Pancreas (tissue), 10 donors: Measurements from ENCODE around the gene FGF22. TPM values are rescaled to one million over a fixed set of nuclear protein-coding genes. Genes with fewer than 3 reads are reported as not detected.
"Not testable (repeated sequence)": the region's sequence is repeated elsewhere in the genome, so short reads cannot be mapped to it uniquely, and the experiment has no call there.

Source experiments
- ATAC-seq, 4 donors: fragments of 200-7000 bp; cut with Tn5 transposase; one replicate each; pipeline versions ENCODE4 v1.8.0 to v1.9.1; 2020; ENCODE audit warnings: mild to moderate bottlenecking in 4 of 4, moderate library complexity in 4 of 4
- DNase-seq, 6 donors: peaks; one replicate each; pipeline ENCODE4 v3.0.0-alpha.2; 2020
- FAIRE-seq: peaks from 2 replicates; lab custom pipeline; 2012; peaks lifted over from hg19 to GRCh38; lab: Jason Lieb, UNC
- H3K27ac ChIP-seq, 4 donors: fragments of 200-600 bp; sonication (generic); 1 replicate in 3 of 4; 2 replicates in 1 of 4; pipeline versions ENCODE4 v1.5.0 to v1.8.0; 2020
- H3K27me3 ChIP-seq, 4 donors: fragments of 200-600 bp; one replicate each; pipeline ENCODE4 v1.8.0; 2021
- H3K36me3 ChIP-seq, 3 donors: fragments of 200-600 bp; sonication (generic) in 1 of 3; one replicate each; pipeline versions ENCODE4 v1.5.0 to v1.8.0; 2020 to 2021
- H3K4me1 ChIP-seq, 3 donors: fragments of 200-600 bp; one replicate each; pipeline ENCODE4 v1.8.0; 2021
- H3K4me3 ChIP-seq, 4 donors: fragments of 200-600 bp; sonication (generic) in 2 of 4; one replicate each; pipeline versions ENCODE4 v1.5.0 to v1.8.0; 2020 to 2021
- H3K9me3 ChIP-seq, 4 donors: fragments of 200-600 bp; one replicate each; pipeline ENCODE4 v1.8.0; 2021
- WGBS, 2 donors: extraction: QIAGEN DNeasy Blood & Tissue Kit; methylation state at CpG; one replicate each; pipeline ENCODE4 v1.1.7; 2013; 5-methylcytosine and 5-hydroxymethylcytosine counted together
- intact Hi-C, 3 donors: fragments of 100-400 bp; cut with DNase I; formaldehyde crosslinking; loops; one replicate each; pipeline versions ENCODE4 v1.11.1 to v1.14.2; 2022
- polyA plus RNA-seq, 2 donors: library from polyadenylated mRNA; stranded (reverse); fragments of 200-250 nt; gene quantifications; one replicate each; pipeline ENCODE4 v1.2.3, GENCODE V29; 2013
- total RNA-seq, 6 donors: library from RNA; stranded (reverse); fragmentation: NEBNext Ultra II Directional in 4 of 6; extraction: Animal tissue kit (Norgen Biotek cat#: 25700) in 4 of 6; gene quantifications; one replicate each; pipeline versions ENCODE4 v1.2.1 to v1.2.4, GENCODE V29; 2021 to 2023
- TF ChIP-seq, protein P1 (sequence below), 4 donors: fragments of 200-600 bp; sonication (generic) in 3 of 4; IDR thresholded peaks; one replicate each; pipeline versions ENCODE4 v1.5.0 to v1.8.0; 2021; ENCODE audit warnings: antibody characterized with exemption in 4 of 4
- donor health status: healthy with polysubstance abuse.
- donor health status: DM: no; HTN: no; CAD: no; lungs with moderate emphysema.
- donor health status: DM: no; HTN: no; CAD: no.
- donor health status: control.
- donor health status: control.
- donor health status: Bipolar disorder and iron deficiency.
- donor health status: DM: yes; HTN: yes; CAD: no.
- donor health status: DM: no; HTN: no; CAD: no.
- donor health status: DM: no; HTN: no; CAD: no.
- donor health status: DM: yes; HTN: yes; CAD: no.

Gene FGF22
- total and polyA plus RNA-seq, 8 donors: 0.12 to 0.53 (median 0.24) TPM; not detected in 2

DNA sequence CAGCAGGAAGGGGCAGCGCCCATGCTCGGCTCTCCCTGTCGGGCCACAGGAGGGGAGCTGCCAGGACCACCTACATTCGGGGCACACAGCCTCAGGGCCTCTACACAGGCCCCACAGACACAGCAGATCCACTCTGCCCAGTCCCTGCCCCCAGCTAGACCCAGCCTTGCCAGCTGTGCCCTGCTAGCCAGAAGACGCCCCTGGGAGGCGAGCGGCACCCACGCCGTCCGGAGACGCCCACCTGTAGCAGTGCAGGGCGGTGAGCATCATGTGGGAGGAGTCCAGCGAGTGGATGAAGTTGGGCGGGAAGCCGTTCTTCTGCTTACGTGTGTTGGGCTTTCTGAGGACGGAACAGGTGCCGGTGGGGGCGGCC is 21.4 kb upstream of the FGF22 start:
- H3K27me3 ChIP-seq: no peaks in the 10 kb centered on the region
- no peak for FAIRE-seq
- H3K27ac ChIP-seq: no peak overlapping the region
- no peak overlapping the region for H3K4me3 ChIP-seq
- intact Hi-C loops: no loop called here
- peak in 1 of 6 donors; percentile 60 for DNase-seq
- H3K36me3 ChIP-seq: peaks cover 2 to 22% (median 12%) of the 10 kb centered on the region in 3 donors
- ATAC-seq: no peak
- H3K4me1 ChIP-seq: no peaks in the 10 kb centered on the region
- TF ChIP-seq, protein P1, sequence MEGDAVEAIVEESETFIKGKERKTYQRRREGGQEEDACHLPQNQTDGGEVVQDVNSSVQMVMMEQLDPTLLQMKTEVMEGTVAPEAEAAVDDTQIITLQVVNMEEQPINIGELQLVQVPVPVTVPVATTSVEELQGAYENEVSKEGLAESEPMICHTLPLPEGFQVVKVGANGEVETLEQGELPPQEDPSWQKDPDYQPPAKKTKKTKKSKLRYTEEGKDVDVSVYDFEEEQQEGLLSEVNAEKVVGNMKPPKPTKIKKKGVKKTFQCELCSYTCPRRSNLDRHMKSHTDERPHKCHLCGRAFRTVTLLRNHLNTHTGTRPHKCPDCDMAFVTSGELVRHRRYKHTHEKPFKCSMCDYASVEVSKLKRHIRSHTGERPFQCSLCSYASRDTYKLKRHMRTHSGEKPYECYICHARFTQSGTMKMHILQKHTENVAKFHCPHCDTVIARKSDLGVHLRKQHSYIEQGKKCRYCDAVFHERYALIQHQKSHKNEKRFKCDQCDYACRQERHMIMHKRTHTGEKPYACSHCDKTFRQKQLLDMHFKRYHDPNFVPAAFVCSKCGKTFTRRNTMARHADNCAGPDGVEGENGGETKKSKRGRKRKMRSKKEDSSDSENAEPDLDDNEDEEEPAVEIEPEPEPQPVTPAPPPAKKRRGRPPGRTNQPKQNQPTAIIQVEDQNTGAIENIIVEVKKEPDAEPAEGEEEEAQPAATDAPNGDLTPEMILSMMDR (IDR thresholded peaks at IDR 0.05): no peak
- 92 to 96% methylated on average over 18 to 19 of the region's 19 CpGs for WGBS, 2 donors
- H3K9me3 ChIP-seq: no peaks in the 10 kb centered on the region

DNA sequence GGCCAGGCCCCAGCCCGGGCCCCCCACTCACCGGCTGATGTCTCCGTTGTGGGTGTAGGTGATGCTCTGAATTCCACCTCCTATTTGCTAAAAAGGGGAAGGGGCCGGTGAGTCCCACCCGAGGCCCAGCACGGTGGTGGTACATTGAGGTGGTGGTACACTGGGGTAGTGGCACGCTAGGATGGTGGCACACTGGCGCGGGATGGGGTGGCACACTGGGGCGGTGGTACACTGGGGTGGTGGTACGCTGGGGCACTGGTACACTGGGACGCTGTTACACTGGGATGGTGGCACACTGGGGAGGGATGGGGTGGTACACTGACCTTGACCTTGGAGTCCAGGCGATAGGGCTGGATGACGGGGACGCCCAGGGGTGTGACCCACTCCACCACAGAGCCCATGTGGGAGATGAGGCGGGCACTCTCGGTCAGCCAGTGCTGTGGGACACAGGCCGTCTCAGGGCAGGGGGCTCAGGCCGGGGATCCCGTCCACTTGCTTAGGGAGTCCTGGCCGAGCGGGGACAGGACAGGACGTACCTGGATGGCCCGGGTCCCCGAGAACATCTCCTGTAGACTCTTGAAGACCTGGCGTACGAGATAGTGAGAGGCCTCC is 20.9 kb upstream of the FGF22 start:
- TF ChIP-seq, protein P1 (IDR thresholded peaks at IDR 0.05): no peak
- Histone ChIP-seq H3K27ac (no peak overlapping the region), H3K4me3 (no peak overlapping the region), H3K4me1 (no peaks in the 10 kb centered on the region), H3K27me3 (no peaks in the 10 kb centered on the region), H3K36me3 (peaks cover 2 to 22% (median 12%) of the 10 kb centered on the region in 3 donors), H3K9me3 (no peaks in the 10 kb centered on the region)
- FAIRE-seq (no peak), DNase-seq (peak in 1 of 6 donors; percentile 71), ATAC-seq (no peak)
- intact Hi-C loops: no loop called here
- 92 to 94% methylated on average over 25 to 27 of the region's 27 CpGs for WGBS, 2 donors

DNA sequence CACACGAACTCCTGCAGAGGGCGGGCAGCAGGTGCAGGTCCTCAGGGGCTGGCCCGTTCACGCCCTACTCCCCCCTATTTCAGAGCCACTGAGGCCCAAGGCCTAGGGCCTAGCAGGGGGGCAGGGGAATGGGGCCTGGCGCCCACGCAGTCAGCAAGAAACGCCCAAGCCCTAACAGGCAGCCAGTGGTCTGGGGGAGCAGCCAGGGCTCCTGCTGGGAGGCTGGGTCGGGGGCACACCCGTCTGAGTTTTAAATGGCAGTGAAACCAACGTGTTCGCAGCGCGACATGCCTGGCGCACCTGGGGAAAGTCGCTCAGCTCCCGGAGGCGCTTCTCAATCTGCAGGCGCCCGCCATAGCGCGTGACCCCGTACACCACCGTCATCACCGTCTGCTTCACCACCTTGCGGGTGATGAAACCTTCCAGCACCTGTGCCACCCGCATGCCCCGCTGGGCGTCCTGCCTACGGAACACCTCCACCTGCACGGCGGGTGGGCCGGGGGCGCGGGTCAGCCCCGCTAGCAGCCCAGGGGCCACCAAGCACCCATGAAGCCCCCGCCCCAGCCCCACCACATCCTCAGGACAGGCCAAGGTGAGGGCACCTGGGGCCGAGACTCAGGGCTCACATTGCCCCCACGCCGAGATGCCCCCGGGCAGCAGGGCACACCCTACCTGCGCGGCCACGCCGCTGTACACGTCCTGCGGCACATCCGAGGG is 20.2 kb upstream of the FGF22 start:
- TF ChIP-seq, protein P1 (IDR thresholded peaks at IDR 0.05): no peak
- Histone ChIP-seq H3K27ac (no peak overlapping the region), H3K4me3 (no peak overlapping the region), H3K9me3 (no peaks in the 10 kb centered on the region), H3K4me1 (no peaks in the 10 kb centered on the region), H3K36me3 (peaks cover 2 to 22% (median 12%) of the 10 kb centered on the region in 3 donors), H3K27me3 (no peaks in the 10 kb centered on the region)
- FAIRE-seq (no peak), ATAC-seq (no peak), DNase-seq (peak in 1 of 6 donors; percentile 57)
- intact Hi-C loops: no loop called here
- WGBS, 2 donors: 95 to 98% methylated on average over 39 to 47 of the region's 47 CpGs

DNA sequence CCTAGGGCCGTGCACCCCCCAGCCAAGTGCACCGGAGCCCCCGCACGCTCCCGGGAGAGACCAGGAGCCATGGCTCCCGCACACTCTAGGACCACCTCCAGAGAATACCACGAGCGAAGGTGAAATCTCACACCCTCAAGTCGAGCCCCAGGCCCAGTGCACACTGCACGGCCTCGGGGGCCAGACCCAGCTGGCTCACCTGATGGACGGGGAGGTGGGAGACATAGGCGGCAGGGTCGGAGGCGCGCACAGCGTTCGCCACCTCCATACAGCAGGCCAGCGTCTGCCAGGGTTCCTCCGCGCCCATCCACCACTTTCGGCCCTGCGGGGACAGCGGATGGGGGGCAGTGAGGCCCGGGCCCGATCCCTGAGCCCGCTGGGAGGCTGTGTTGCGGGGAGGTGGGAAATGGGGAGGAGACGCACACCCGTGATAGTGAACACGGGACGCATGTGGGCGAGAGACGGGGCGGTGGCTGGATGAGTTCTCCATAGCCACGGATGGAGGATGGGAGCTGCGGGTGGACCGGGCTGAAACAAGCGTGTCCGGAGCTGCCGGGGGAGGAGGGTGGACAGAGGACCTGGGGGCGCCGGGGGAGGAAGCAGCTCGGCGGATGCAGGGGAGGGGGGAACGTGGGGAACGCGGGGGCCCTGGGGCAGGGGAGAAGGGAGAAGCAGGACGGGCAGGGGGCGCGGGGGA is 19.4 kb upstream of the FGF22 start:
- no peak overlapping the region for H3K4me3 ChIP-seq
- DNase-seq (peak in 1 of 6 donors; percentile 69), FAIRE-seq (no peak), ATAC-seq (no peak)
- H3K27ac ChIP-seq: no peak overlapping the region
- TF ChIP-seq, protein P1 (IDR thresholded peaks at IDR 0.05): no peak
- no peaks in the 10 kb centered on the region for H3K9me3 ChIP-seq
- H3K4me1 ChIP-seq: no peaks in the 10 kb centered on the region
- intact Hi-C loops: no loop called here
- WGBS, 2 donors: 94 to 95% methylated on average over 41 to 48 of the region's 51 CpGs
- H3K27me3 ChIP-seq: no peaks in the 10 kb centered on the region
- H3K36me3 ChIP-seq: peaks cover 2 to 22% (median 12%) of the 10 kb centered on the region in 3 donors

DNA sequence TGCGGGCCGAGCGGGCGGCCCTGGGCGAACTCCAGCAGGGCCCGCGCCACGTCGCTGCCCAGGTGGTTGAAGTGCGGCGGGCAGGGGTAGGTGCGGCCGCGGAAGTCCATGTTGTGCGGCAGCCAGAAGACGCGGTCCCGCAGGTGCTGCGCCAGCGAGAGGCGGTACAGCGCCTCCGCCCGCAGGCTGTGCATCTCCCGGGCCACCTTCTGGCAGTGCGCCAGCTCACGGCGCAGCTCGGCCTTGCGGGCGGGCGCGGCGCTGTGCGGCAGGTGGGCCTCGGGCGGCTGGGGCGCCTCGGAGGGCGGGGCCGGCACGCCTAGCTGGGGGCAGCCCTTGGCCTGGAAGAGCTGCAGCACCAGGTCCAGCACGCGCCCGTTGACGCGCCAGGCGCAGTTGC is 18.5 kb upstream of the FGF22 start:
- H3K9me3 ChIP-seq, FAIRE-seq, H3K4me1 ChIP-seq, H3K27ac ChIP-seq, H3K4me3 ChIP-seq, intact Hi-C loops, ATAC-seq, H3K27me3 ChIP-seq: not testable (repeated sequence)
- WGBS, 2 donors: 96 to 97% methylated on average over 46 to 48 of the region's 48 CpGs
- peak in 2 of 6 donors; percentile 57 for DNase-seq
- peaks cover 2 to 22% (median 12%) of the 10 kb centered on the region in 3 donors for H3K36me3 ChIP-seq
